ENCODE results near the gene SLC9A7. TPM values are rescaled to one million over a fixed set of nuclear protein-coding genes. Genes with fewer than 3 reads are reported as not detected.

SLC9A7 gene
- total RNA-seq, 1 donor from 2014 or later, result 10.7 TPM

DNA sequence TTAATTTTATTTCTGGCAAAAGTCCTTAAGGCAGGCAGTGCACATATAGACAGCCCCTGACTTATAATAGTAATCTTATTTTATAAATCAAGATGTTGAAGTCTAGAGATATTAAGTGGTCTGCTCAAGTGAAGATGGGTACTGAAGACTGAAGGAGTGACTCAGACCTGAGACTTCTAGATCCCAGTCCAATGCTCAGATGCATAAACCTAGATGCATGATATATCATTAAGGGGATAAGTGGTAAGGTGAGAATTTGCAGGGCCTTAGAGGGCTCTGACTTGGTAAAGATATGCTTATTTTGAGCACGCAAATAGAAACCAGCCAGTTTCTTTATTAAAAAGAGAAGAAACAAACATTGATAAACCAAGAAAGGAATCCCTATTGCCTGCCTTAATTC is 42.9 kb downstream of the SLC9A7 start:
- no peak overlapping the region for H3K4me3 ChIP-seq (ENCODE audit: low read depth, low read length)
- TF ChIP-seq, protein P1, sequence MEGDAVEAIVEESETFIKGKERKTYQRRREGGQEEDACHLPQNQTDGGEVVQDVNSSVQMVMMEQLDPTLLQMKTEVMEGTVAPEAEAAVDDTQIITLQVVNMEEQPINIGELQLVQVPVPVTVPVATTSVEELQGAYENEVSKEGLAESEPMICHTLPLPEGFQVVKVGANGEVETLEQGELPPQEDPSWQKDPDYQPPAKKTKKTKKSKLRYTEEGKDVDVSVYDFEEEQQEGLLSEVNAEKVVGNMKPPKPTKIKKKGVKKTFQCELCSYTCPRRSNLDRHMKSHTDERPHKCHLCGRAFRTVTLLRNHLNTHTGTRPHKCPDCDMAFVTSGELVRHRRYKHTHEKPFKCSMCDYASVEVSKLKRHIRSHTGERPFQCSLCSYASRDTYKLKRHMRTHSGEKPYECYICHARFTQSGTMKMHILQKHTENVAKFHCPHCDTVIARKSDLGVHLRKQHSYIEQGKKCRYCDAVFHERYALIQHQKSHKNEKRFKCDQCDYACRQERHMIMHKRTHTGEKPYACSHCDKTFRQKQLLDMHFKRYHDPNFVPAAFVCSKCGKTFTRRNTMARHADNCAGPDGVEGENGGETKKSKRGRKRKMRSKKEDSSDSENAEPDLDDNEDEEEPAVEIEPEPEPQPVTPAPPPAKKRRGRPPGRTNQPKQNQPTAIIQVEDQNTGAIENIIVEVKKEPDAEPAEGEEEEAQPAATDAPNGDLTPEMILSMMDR (conservative IDR thresholded peaks at IDR 0.05; ENCODE audit: low read depth, low read length), result no peak
- DNase-seq (ENCODE audit: low read depth), result no peak

DNA sequence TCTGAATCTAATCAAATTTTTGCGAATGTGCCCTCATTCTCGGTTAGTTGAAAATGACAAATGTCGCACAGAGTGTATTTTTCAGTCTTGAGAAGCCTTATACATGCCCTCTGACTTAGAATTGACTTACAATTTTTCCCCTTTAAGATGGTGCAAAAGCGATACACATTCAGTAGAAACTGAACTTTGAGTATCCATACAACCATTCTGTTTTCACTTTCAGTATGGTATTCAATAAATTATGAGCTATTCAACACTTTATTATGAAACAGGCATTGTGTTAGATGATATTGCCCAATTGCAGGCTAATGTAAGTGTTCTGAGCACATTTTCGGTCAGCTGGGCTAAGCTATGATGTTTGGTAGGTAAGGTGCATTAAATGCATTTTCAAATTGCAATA is 43.4 kb downstream of the SLC9A7 start:
- TF ChIP-seq, protein P1 (conservative IDR thresholded peaks at IDR 0.05; ENCODE audit: low read depth, low read length), result no peak
- no peak overlapping the region for H3K4me3 ChIP-seq (ENCODE audit: low read depth, low read length)
- no peak for DNase-seq (ENCODE audit: low read depth)

DNA sequence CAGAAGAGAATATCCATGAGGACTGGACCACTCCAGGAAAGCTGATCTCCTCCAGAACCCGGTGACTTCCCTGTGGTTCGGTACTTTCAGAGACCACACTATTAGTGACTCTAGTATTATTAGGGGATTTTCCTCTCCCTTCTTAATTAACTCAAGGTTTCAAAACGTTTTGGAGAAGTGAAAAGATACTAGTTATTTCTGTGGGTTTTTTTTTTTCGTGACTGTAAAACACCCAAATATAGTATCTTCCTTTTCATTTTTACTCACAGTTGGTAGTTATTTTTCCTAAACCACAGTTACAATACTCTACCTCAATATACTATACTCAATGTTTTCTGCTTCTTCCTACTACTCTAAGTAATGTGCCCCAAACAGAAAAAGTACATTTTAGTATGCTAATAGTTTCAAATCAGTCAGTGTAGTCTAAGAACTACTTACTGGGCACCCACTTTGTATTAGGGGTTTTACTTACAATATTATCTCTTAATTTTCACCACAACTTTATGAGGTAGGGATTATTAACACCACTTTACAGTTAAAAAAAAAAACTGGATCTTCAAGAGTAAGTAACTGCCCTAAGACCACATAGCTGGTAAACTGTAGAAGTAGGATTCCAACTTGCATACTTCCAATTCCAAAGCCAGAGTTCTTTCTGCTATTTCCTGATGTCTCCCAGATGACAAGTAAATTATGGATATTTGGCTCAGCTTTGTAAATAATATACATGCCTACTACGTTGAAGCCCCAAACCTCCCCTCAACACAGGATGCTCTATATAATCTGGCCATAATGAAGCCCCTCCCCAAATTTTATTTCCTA is 45.0 kb downstream of the SLC9A7 start:
- H3K4me3 ChIP-seq (ENCODE audit: low read depth, low read length), result no peak overlapping the region
- no peak for DNase-seq (ENCODE audit: low read depth)
- TF ChIP-seq, protein P1 (conservative IDR thresholded peaks at IDR 0.05; ENCODE audit: low read depth, low read length), result no peak

DNA sequence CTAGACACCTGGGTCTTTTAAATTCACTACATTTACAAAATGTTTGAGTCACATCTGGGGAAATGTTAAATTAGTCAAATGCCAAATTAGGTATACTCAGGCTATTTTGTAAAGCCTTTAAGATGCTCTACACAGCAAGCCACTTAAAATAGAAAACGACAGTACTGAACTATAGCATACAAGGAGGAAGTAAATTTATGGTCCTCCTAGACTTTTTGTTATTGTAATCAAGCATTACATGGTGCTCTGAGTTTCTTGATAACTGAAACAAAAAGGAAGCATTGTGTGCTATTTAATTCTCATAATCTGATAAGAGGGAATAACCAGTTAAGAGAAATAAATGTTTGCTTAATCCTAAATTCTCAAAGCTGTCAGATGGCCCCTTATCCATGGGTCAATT is 46.2 kb downstream of the SLC9A7 start:
- TF ChIP-seq, protein P1 (conservative IDR thresholded peaks at IDR 0.05; ENCODE audit: low read depth, low read length), result no peak
- DNase-seq (ENCODE audit: low read depth), result no peak
- H3K4me3 ChIP-seq (ENCODE audit: low read depth, low read length), result no peak overlapping the region

DNA sequence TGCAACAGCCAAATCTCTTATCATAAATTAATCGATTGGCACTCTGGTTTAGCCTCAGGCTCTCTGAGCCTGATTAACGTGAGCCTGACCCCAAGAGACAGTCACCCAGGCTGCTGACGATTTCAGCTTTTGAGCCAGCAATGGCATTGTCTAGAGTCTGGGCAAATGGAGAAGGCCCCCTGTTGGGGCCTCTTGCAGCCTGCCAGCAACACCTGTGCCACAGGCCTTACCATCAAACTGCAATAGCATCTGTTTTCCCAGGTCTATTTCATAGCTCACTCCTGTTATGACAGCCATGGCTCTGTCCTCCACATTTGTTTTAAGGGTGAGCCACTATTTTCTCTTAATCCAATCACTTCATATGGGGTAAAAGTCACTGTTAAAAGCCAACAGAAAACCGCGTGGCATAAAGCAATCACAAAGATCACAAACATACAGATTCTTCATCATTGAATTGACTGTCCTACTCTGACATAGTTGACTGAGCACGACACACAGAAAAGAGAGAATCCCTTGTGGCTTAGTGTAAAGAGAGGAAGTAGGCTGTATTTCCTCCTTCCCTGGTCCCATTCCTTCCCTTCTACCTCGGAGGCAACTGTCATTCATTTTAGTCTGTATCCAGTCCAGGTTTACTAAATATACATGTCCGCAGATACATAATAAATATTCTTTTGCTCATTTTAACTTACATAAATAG is 47.8 kb downstream of the SLC9A7 start:
- H3K4me3 ChIP-seq (ENCODE audit: low read depth, low read length), result no peak overlapping the region
- no peak for DNase-seq (ENCODE audit: low read depth)
- TF ChIP-seq, protein P1 (conservative IDR thresholded peaks at IDR 0.05; ENCODE audit: low read depth, low read length), result no peak

DNA sequence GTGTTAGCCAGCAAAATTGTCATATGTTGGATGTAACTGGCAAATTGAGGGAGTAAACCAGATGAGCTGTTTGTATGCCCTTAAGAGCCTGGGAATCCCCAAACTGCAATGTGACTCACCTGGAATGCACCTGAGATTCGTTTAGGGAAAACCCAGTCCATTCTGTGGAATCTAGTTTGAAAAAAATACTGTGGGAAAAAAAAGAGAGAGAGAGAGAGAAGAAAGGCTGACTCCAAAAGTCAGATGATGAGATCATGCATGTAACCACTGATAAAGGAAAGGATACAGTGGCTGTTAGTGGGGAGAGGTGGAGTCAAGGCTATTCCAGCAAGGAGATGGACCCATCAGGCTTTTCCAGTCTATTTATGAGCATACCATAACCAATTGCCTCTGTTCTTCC is 48.5 kb downstream of the SLC9A7 start:
- DNase-seq (ENCODE audit: low read depth), result no peak
- no peak overlapping the region for H3K4me3 ChIP-seq (ENCODE audit: low read depth, low read length)
- TF ChIP-seq, protein P1 (conservative IDR thresholded peaks at IDR 0.05; ENCODE audit: low read depth, low read length), result no peak

Measured in epithelial cell of proximal tubule (primary cell).